Measurements from ENCODE around the gene MTHFD1. TPM values are rescaled to one million over a fixed set of nuclear protein-coding genes. Genes with fewer than 3 reads are reported as not detected.

MTHFD1 gene
- total and polyA plus RNA-seq, 9 of the 15 experiments (the other 6 are each of a cell fraction or from before 2014, with no cell fraction given): 66.7 to 158 (median 90.9) TPM

- TF ChIP-seq EZH2 (IDR thresholded peaks at IDR 0.05; ENCODE audit: borderline replicate concordance, low read depth, low read length) (no peak), MLLT1 (IDR thresholded peaks at IDR 0.05) (no peak), ZBTB34 (CRISPR knock-in tag; IDR thresholded peaks at IDR 0.05) (no peak), CREB3L1 (IDR thresholded peaks at IDR 0.05; ENCODE audit: borderline replicate concordance, low read depth) (no peak; the same call in none of the 2 replicates), EWSR1 (IDR thresholded peaks at IDR 0.05; ENCODE audit: borderline replicate concordance, low read depth, partially characterized antibody) (no peak), MGA (IDR thresholded peaks at IDR 0.05) (peak; percentile 97), PURB (CRISPR knock-in tag; IDR thresholded peaks at IDR 0.05; ENCODE audit: low read depth) (no peak), SRSF7 (optimal IDR thresholded peaks at IDR 0.05; ENCODE audit: low read depth, low read length) (no peak)
These were observed at the start of gene MTHFD1 (continued) for GRCh38 chr14:64387782-64388532.
